NB4 (cell line): Measurements from ENCODE around the gene PBX3.

ENCODE experiments used
- DNase-seq: peaks from one replicate; pipeline ENCODE4 v3.0.0; 2010; ENCODE audit warnings: low read depth
- H3K4me3 ChIP-seq: one replicate; pipeline ENCODE4 v1.5.1; 2011; ENCODE audit warnings: mild to moderate bottlenecking, low read depth, low read length, moderate library complexity
- CTCF ChIP-seq: IDR thresholded peaks from one replicate; pipeline ENCODE4 v1.5.1; 2012; ENCODE audit warnings: low read depth, low read length
- MAX ChIP-seq: IDR thresholded peaks from 2 replicates; pipeline ENCODE4 v1.6.1; 2011; ENCODE audit warnings: low read depth, low read length
- MYC ChIP-seq: IDR thresholded peaks from 2 replicates; pipeline ENCODE4 v1.6.1; 2011; ENCODE audit warnings: low read depth, low read length
- POLR2A ChIP-seq: IDR thresholded peaks from 2 replicates; pipeline ENCODE4 v1.6.1; 2011; ENCODE audit warnings: mild to moderate bottlenecking; ENCODE audit not compliant: insufficient read length; ENCODE audit errors: extremely low read depth

The PBX3 gene

GRCh38 chr9:125884218-125884595 is 137.0 kb downstream of the PBX3 start:
- DNase-seq = no peak
- TF ChIP-seq MYC = no peak
- TF ChIP-seq MAX = no peak
- TF ChIP-seq CTCF = no peak
- no peak for TF ChIP-seq POLR2A
- H3K4me3 ChIP-seq = no peak overlapping the region

GRCh38 chr9:125885405-125886034 is 138.3 kb downstream of the PBX3 start:
- DNase-seq = no peak
- TF ChIP-seq MAX = no peak
- TF ChIP-seq CTCF = no peak
- no peak for TF ChIP-seq POLR2A
- TF ChIP-seq MYC = no peak
- H3K4me3 ChIP-seq = no peak overlapping the region

- no peak for TF ChIP-seq MAX
- TF ChIP-seq MYC = no peak
- TF ChIP-seq CTCF = no peak
- TF ChIP-seq POLR2A = no peak
- H3K4me3 ChIP-seq = no peak overlapping the region
- DNase-seq = no peak
Measured at GRCh38 chr9:125886365-125886764, 139.2 kb downstream of the PBX3 start.

- DNase-seq = no peak
- TF ChIP-seq MAX (no peak), POLR2A (no peak), CTCF (no peak), MYC (no peak)
- no peak overlapping the region for H3K4me3 ChIP-seq
Measured at GRCh38 chr9:125887172-125887571, 140.0 kb downstream of the PBX3 start.

GRCh38 chr9:125888211-125888610 is 141.0 kb downstream of the PBX3 start:
- no peak for DNase-seq
- H3K4me3 ChIP-seq = no peak overlapping the region
- no peak for TF ChIP-seq POLR2A
- no peak for TF ChIP-seq MAX
- no peak for TF ChIP-seq MYC
- no peak for TF ChIP-seq CTCF

- no peak for DNase-seq
- peak overlapping the region; percentile 51 for H3K4me3 ChIP-seq
- TF ChIP-seq MYC (no peak), POLR2A (no peak)
Measured at GRCh38 chr9:125889112-125889475, 141.9 kb downstream of the PBX3 start.
